Type B pancreatic cell (in vitro differentiated cells): Measurements from ENCODE around the gene ASMTL. TPM values are rescaled to one million over a fixed set of nuclear protein-coding genes. Genes with fewer than 3 reads are reported as not detected.

Experiments
- DNase-seq: peaks from one replicate; pipeline ENCODE4 v3.0.0; 2021; ENCODE audit warnings: mixed read lengths; ENCODE audit not compliant: unreplicated experiment; ENCODE audit errors: extremely low spot score
- H3K27ac Mint-ChIP-seq: 2 replicates; pipeline ENCODE4 v1.8.0; 2021; ENCODE audit warnings: mild to moderate bottlenecking, mixed read lengths
- H3K27me3 Mint-ChIP-seq: 2 replicates; pipeline ENCODE4 v1.8.0; 2021; ENCODE audit warnings: mixed read lengths
- H3K36me3 Mint-ChIP-seq: 2 replicates; pipeline ENCODE4 v1.8.0; 2021; ENCODE audit warnings: mixed read lengths
- H3K4me1 Mint-ChIP-seq: one replicate; pipeline ENCODE4 v1.8.0; 2021; ENCODE audit warnings: mixed read lengths; ENCODE audit not compliant: unreplicated experiment
- H3K4me3 Mint-ChIP-seq: 2 replicates; pipeline ENCODE4 v1.8.0; 2021; ENCODE audit warnings: mild to moderate bottlenecking, mixed read lengths
- H3K9me3 Mint-ChIP-seq: 2 replicates; pipeline ENCODE4 v1.8.0; 2021; ENCODE audit warnings: mixed read lengths
- CTCF ChIP-seq: fragments of 200-600 bp; sonication (generic); conservative IDR thresholded peaks from 2 replicates; pipeline ENCODE4 v1.5.0; 2021; ENCODE audit warnings: antibody characterized with exemption, mild to moderate bottlenecking
- total RNA-seq: library from RNA; stranded (reverse); gene quantifications from 2 replicates; pipeline ENCODE4 v1.2.1, GENCODE V29; 2021; ENCODE audit warnings: low replicate concordance

Gene ASMTL
- total RNA-seq, 1 donor from 2014 or later, result 31.5 TPM

GRCh38 chrX:1388651-1389050 lies 64.1 kb downstream of the ASMTL start:
- H3K9me3 Mint-ChIP-seq, result no peaks in the 10 kb centered on the region
- H3K36me3 Mint-ChIP-seq, result peaks cover 18% of the 10 kb centered on the region
- H3K27ac Mint-ChIP-seq, result peak overlapping the region; percentile 76
- H3K4me3 Mint-ChIP-seq, result peak overlapping the region; percentile 75
- no peaks in the 10 kb centered on the region for H3K27me3 Mint-ChIP-seq
- DNase-seq, result no peak
- TF ChIP-seq CTCF, result no peak
- H3K4me1 Mint-ChIP-seq, result no peaks in the 10 kb centered on the region

GRCh38 chrX:1387141-1387776 lies 65.5 kb downstream of the ASMTL start:
- H3K4me3 Mint-ChIP-seq, result peak overlapping the region; percentile 75
- H3K4me1 Mint-ChIP-seq, result no peaks in the 10 kb centered on the region
- TF ChIP-seq CTCF, result no peak
- peak overlapping the region; percentile 76 for H3K27ac Mint-ChIP-seq
- H3K9me3 Mint-ChIP-seq, result no peaks in the 10 kb centered on the region
- peaks cover 18% of the 10 kb centered on the region for H3K36me3 Mint-ChIP-seq
- DNase-seq, result no peak
- H3K27me3 Mint-ChIP-seq, result no peaks in the 10 kb centered on the region

- no peaks in the 10 kb centered on the region for H3K4me1 Mint-ChIP-seq
- TF ChIP-seq CTCF, result no peak
- peak overlapping the region; percentile 44 for H3K27ac Mint-ChIP-seq
- H3K9me3 Mint-ChIP-seq, result no peaks in the 10 kb centered on the region
- peaks cover 18% of the 10 kb centered on the region for H3K36me3 Mint-ChIP-seq
- peak overlapping the region; percentile 8 for H3K4me3 Mint-ChIP-seq
- no peaks in the 10 kb centered on the region for H3K27me3 Mint-ChIP-seq
- no peak for DNase-seq
These were observed 66.2 kb downstream of the ASMTL start for GRCh38 chrX:1386338-1387127.

GRCh38 chrX:1385253-1386223 lies 67.2 kb downstream of the ASMTL start:
- H3K4me1 Mint-ChIP-seq, result no peaks in the 10 kb centered on the region
- no peak for DNase-seq
- TF ChIP-seq CTCF, result no peak
- H3K9me3 Mint-ChIP-seq, result no peaks in the 10 kb centered on the region
- no peaks in the 10 kb centered on the region for H3K27me3 Mint-ChIP-seq
- no peak overlapping the region for H3K4me3 Mint-ChIP-seq
- H3K27ac Mint-ChIP-seq, result no peak overlapping the region
- H3K36me3 Mint-ChIP-seq, result peaks cover 18% of the 10 kb centered on the region

- DNase-seq, result no peak
- no peaks in the 10 kb centered on the region for H3K4me1 Mint-ChIP-seq
- TF ChIP-seq CTCF, result no peak
- no peaks in the 10 kb centered on the region for H3K9me3 Mint-ChIP-seq
- no peak overlapping the region for H3K27ac Mint-ChIP-seq
- H3K4me3 Mint-ChIP-seq, result no peak overlapping the region
- H3K27me3 Mint-ChIP-seq, result no peaks in the 10 kb centered on the region
- peaks cover 18% of the 10 kb centered on the region for H3K36me3 Mint-ChIP-seq
These were observed 68.0 kb downstream of the ASMTL start for GRCh38 chrX:1384658-1385252.
